CD4-positive, alpha-beta T cell treated with Interleukin-17A for 1 hour (primary cell): Measurements from ENCODE around the gene ETNK1.
"Not testable (repeated sequence)": the region's sequence is repeated elsewhere in the genome, so short reads cannot be mapped to it uniquely, and the experiment has no call there.

Experiments
- DNase-seq: peaks from one replicate; pipeline ENCODE4 v3.0.0-alpha.2; 2020

Gene ETNK1

GRCh38 chr12:22691319-22691718 lies 66.3 kb downstream of the ETNK1 start:
- DNase-seq, result no peak

GRCh38 chr12:22692467-22692866 lies 67.5 kb downstream of the ETNK1 start:
- not testable (repeated sequence) for DNase-seq

GRCh38 chr12:22692964-22693555 lies 68.1 kb downstream of the ETNK1 start:
- DNase-seq, result no peak

- DNase-seq, result no peak
These were observed 73.6 kb downstream of the ETNK1 start for GRCh38 chr12:22698576-22698975.

GRCh38 chr12:22699705-22700104 lies 74.7 kb downstream of the ETNK1 start:
- DNase-seq, result not testable (repeated sequence)

GRCh38 chr12:22700106-22700505 lies 75.1 kb downstream of the ETNK1 start:
- no peak for DNase-seq

GRCh38 chr12:22701216-22701809 lies 76.3 kb downstream of the ETNK1 start:
- DNase-seq, result not testable (repeated sequence)

GRCh38 chr12:22702690-22703089 lies 77.7 kb downstream of the ETNK1 start:
- DNase-seq, result no peak

GRCh38 chr12:22709292-22709691 lies 84.3 kb downstream of the ETNK1 start:
- DNase-seq, result no peak

GRCh38 chr12:22712083-22712482 lies 87.1 kb downstream of the ETNK1 start:
- DNase-seq, result no peak

- DNase-seq, result no peak
These were observed 90.3 kb downstream of the ETNK1 start for GRCh38 chr12:22715254-22715653.

GRCh38 chr12:22719745-22720144 lies 94.8 kb downstream of the ETNK1 start:
- DNase-seq, result no peak

GRCh38 chr12:22722081-22722480 lies 97.1 kb downstream of the ETNK1 start:
- DNase-seq, result no peak

- no peak for DNase-seq
These were observed 97.8 kb downstream of the ETNK1 start for GRCh38 chr12:22722779-22723178.

GRCh38 chr12:22728987-22729386 lies 104.0 kb downstream of the ETNK1 start:
- no peak for DNase-seq

GRCh38 chr12:22729431-22729956 lies 104.5 kb downstream of the ETNK1 start:
- DNase-seq, result no peak

- DNase-seq, result no peak
These were observed 105.0 kb downstream of the ETNK1 start for GRCh38 chr12:22729957-22730443.

- DNase-seq, result no peak
These were observed 106.3 kb downstream of the ETNK1 start for GRCh38 chr12:22731236-22731635.

GRCh38 chr12:22733756-22734155 lies 108.8 kb downstream of the ETNK1 start:
- DNase-seq, result no peak

GRCh38 chr12:22738945-22739344 lies 114.0 kb downstream of the ETNK1 start:
- DNase-seq, result no peak
